SK-N-SH treated with all-trans-retinoic acid at 6 μM for 48 hours (cell line): ENCODE data around the gene RPS6KA2.

Experiments used
- ATAC-seq: fragments of 200-7000 bp; cut with Tn5 transposase; 3 replicates; pipeline ENCODE4 v1.9.1; 2020; ENCODE audit warnings: mild to moderate bottlenecking, moderate library complexity
- ARNTL ChIP-seq: fragments of 450-650 bp; formaldehyde crosslinking; IDR thresholded peaks from 2 replicates; pipeline ENCODE4 v1.5.0; 2020; ENCODE audit warnings: low read depth, mild to moderate bottlenecking, moderate library complexity, borderline replicate concordance
- BACH2 ChIP-seq: fragments of 250-450 bp; sonication (Bioruptor Pico); IDR thresholded peaks from 2 replicates; pipeline ENCODE4 v1.9.0; 2021; ENCODE audit warnings: mild to moderate bottlenecking, borderline replicate concordance
- CSDC2 ChIP-seq: fragments of 250-450 bp; sonication (Bioruptor Pico); IDR thresholded peaks from 2 replicates; pipeline ENCODE4 v1.5.0; 2020; ENCODE audit warnings: mild to moderate bottlenecking, moderate library complexity
- ESRRG ChIP-seq: fragments of 250-450 bp; sonication (Bioruptor Pico); IDR thresholded peaks from 2 replicates; pipeline ENCODE4 v1.6.1; 2021; ENCODE audit warnings: mild to moderate bottlenecking
- GLIS3 ChIP-seq: fragments of 250-450 bp; sonication (Bioruptor Pico); IDR thresholded peaks from 2 replicates; pipeline ENCODE4 v1.5.0; 2020; ENCODE audit warnings: mild to moderate bottlenecking, moderate library complexity
- ISL1 ChIP-seq: fragments of 250-450 bp; sonication (Bioruptor Pico); IDR thresholded peaks from 2 replicates; pipeline ENCODE4 v2.1.2; 2022; ENCODE audit warnings: mild to moderate bottlenecking, moderate library complexity
- OSR1 ChIP-seq: fragments of 250-450 bp; sonication (Bioruptor Pico); IDR thresholded peaks from 2 replicates; pipeline ENCODE4 v1.8.0; 2022; ENCODE audit warnings: moderate library complexity, mild to moderate bottlenecking, inconsistent platforms
- PPARA ChIP-seq: fragments of 250-450 bp; sonication (Bioruptor Pico); IDR thresholded peaks from 2 replicates; pipeline ENCODE4 v1.5.0; 2020; ENCODE audit warnings: mild to moderate bottlenecking, borderline replicate concordance
- RARB ChIP-seq: fragments of 250-450 bp; sonication (Bioruptor Pico); IDR thresholded peaks from 2 replicates; pipeline ENCODE4 v1.8.0; 2021; ENCODE audit warnings: mild to moderate bottlenecking, moderate library complexity
- SNAI2 ChIP-seq: fragments of 250-450 bp; sonication (Bioruptor Pico); IDR thresholded peaks from 2 replicates; pipeline ENCODE4 v1.5.0; 2020; ENCODE audit warnings: mild to moderate bottlenecking, moderate library complexity
- TCF4 ChIP-seq: fragments of 250-450 bp; sonication (Bioruptor Pico); IDR thresholded peaks from 2 replicates; pipeline ENCODE4 v1.8.0; 2021; ENCODE audit warnings: mild to moderate bottlenecking, moderate library complexity, borderline replicate concordance
- TOX ChIP-seq: fragments of 250-450 bp; sonication (Bioruptor Pico); IDR thresholded peaks from 2 replicates; pipeline ENCODE4 v1.8.0; 2021; ENCODE audit warnings: mild to moderate bottlenecking, moderate library complexity, borderline replicate concordance
- ZC3H10 ChIP-seq: fragments of 250-450 bp; sonication (Bioruptor Pico); IDR thresholded peaks from 2 replicates; pipeline ENCODE4 v1.5.1; 2021; ENCODE audit warnings: mild to moderate bottlenecking, moderate library complexity
- ZFP3 ChIP-seq: fragments of 250-450 bp; sonication (Bioruptor Pico); IDR thresholded peaks from 2 replicates; pipeline ENCODE4 v1.5.0; 2020; ENCODE audit warnings: mild to moderate bottlenecking, moderate library complexity
- ZNF565 ChIP-seq: fragments of 450-650 bp; formaldehyde crosslinking; conservative IDR thresholded peaks from 2 replicates; pipeline ENCODE4 v1.5.0; 2020; ENCODE audit warnings: low read depth, mild to moderate bottlenecking, moderate library complexity
- ZNF70 ChIP-seq: fragments of 450-650 bp; formaldehyde crosslinking; IDR thresholded peaks from 2 replicates; pipeline ENCODE4 v1.5.0; 2020; ENCODE audit warnings: mild to moderate bottlenecking, moderate library complexity
- ZNF8 ChIP-seq: fragments of 450-650 bp; formaldehyde crosslinking; IDR thresholded peaks from 2 replicates; pipeline ENCODE4 v1.5.0; 2020; ENCODE audit warnings: mild to moderate bottlenecking, moderate library complexity
- TF ChIP-seq, protein P1 (sequence below): fragments of 250-450 bp; sonication (Bioruptor Pico); IDR thresholded peaks from 2 replicates; pipeline ENCODE4 v1.5.1; 2020; ENCODE audit warnings: low read depth, mild to moderate bottlenecking, moderate library complexity
- TF ChIP-seq, protein P2 (sequence below): fragments of 250-450 bp; sonication (Bioruptor Pico); IDR thresholded peaks from 2 replicates; pipeline ENCODE4 v1.5.1; 2021; ENCODE audit warnings: mild to moderate bottlenecking, moderate library complexity
- TF ChIP-seq, protein P3 (sequence below): fragments of 250-450 bp; sonication (Bioruptor Pico); IDR thresholded peaks from 2 replicates; pipeline ENCODE4 v1.5.0; 2020; ENCODE audit warnings: mild to moderate bottlenecking, moderate library complexity
- TF ChIP-seq, protein P4 (sequence below): fragments of 250-450 bp; sonication (Bioruptor Pico); IDR thresholded peaks from 2 replicates; pipeline ENCODE4 v1.8.0; 2021; ENCODE audit warnings: low read depth, mild to moderate bottlenecking, moderate library complexity, borderline replicate concordance

RPS6KA2 gene

DNA sequence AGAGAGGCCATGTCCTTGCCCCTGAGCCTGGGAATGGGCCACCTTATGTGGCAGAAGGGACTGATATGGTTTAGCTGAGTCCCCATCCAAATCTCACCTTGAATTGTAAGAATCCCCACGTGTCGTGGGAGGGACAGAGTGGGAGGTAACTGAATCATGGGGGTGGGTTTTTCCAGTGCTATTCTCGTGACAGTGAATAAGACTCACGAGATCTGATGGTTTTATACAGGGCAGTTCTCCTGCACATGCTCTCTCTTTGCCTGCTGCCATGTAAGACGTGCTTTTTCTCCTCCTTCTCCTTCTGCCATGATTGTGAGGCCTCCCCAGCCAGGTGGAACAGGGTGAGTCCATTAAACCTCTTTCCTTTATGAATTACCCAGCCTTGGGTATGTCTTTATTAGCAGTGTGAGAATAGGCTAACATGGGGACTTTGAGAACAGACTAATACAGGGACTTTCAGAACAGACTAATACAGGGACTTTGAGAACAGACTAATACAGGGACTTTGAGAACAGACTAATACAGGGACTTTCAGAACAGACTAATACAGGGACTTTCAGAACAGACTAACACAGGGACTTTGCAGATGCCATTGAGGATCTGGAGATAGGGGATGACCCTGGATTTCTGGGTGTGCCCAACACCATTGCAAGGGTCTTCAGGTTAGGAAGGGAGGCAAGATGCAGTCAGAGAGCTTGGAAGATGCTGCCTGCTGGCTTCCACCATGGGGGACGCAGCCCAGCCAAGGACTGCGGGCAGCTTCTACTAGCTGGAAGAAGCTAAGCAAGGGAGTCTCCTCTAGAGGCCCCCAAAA lies 127.5 kb downstream of the RPS6KA2 start:
- ATAC-seq, result no peak
- TF ChIP-seq ZNF70 (no peak), OSR1 (no peak), RARB (no peak), ESRRG (no peak), TOX (CRISPR knock-in tag) (no peak), SNAI2 (CRISPR knock-in tag) (no peak), ZNF565 (CRISPR knock-in tag) (no peak), ISL1 (no peak), CSDC2 (no peak), TCF4 (CRISPR knock-in tag) (no peak), BACH2 (CRISPR knock-in tag) (no peak), ARNTL (no peak)
- TF ChIP-seq, protein P1, sequence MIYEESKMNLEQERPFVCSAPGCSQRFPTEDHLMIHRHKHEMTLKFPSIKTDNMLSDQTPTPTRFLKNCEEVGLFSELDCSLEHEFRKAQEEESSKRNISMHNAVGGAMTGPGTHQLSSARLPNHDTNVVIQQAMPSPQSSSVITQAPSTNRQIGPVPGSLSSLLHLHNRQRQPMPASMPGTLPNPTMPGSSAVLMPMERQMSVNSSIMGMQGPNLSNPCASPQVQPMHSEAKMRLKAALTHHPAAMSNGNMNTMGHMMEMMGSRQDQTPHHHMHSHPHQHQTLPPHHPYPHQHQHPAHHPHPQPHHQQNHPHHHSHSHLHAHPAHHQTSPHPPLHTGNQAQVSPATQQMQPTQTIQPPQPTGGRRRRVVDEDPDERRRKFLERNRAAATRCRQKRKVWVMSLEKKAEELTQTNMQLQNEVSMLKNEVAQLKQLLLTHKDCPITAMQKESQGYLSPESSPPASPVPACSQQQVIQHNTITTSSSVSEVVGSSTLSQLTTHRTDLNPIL (CRISPR knock-in tag), result no peak

DNA sequence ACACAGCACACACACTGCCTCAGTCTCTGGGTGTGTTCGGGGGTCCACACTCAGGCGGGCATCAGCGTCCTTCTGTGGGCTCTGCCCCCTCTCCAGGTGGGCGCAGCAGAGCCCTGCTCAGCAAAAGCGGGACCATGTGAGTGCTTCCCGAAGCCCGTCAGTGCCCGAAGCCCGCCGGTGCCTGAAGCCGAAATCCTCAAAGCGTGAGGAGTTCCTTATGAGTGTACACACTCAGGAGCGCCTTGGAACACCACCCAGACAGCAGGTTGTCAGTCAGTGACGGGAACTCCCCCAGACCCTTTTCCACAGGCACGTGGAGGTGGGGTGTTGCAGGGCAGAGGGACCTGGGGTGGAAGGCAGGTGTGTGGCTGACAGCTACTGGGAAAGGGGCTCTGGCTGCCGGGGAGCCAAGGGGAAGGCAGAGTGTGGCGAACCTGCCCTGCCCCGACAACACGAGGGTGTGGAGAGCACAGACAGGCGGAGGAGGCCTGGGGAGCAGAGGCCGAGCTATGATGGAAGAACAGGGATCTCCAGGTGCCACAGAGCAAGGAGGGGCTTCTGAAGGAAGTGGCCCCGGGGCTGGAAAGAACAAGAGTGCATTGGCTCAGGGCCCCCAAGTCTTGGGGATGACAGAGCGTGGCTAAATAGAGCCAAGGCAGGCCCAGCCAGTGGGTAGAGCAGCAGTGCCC lies 128.2 kb downstream of the RPS6KA2 start:
- ATAC-seq, result no peak
- TF ChIP-seq SNAI2 (CRISPR knock-in tag) (no peak), PPARA (no peak), TOX (CRISPR knock-in tag) (no peak), CSDC2 (no peak)
- TF ChIP-seq, protein P1 (CRISPR knock-in tag), result no peak

DNA sequence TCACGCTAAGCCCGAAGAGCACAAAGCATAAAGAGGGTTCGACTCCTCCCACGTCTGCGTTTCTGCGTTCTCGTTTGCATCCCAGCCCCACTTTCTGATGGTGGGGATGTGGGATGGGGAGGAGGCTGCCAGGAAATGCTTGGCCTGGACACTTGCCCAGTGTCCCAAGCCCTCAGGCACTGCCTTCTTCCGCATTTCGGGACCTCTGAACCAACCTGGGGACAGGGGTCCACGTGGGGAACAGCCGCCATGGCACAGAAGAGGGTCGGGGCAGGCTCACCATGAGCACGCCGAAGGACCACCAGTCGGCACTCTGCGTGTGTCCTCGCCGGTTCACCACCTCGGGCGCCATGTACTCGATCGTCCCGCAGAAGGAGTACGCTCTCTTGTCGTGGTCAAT lies 128.8 kb downstream of the RPS6KA2 start:
- ATAC-seq, result no peak
- no peak for TF ChIP-seq PPARA
- TF ChIP-seq, protein P2, sequence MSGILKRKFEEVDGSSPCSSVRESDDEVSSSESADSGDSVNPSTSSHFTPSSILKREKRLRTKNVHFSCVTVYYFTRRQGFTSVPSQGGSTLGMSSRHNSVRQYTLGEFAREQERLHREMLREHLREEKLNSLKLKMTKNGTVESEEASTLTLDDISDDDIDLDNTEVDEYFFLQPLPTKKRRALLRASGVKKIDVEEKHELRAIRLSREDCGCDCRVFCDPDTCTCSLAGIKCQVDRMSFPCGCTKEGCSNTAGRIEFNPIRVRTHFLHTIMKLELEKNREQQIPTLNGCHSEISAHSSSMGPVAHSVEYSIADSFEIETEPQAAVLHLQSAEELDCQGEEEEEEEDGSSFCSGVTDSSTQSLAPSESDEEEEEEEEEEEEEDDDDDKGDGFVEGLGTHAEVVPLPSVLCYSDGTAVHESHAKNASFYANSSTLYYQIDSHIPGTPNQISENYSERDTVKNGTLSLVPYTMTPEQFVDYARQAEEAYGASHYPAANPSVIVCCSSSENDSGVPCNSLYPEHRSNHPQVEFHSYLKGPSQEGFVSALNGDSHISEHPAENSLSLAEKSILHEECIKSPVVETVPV, result no peak
- TF ChIP-seq BACH2 (CRISPR knock-in tag), result no peak
- no peak for TF ChIP-seq ISL1
- TF ChIP-seq ZNF8 (CRISPR knock-in tag), result no peak
- no peak for TF ChIP-seq ZC3H10 (CRISPR knock-in tag)
- no peak for TF ChIP-seq ZFP3 (CRISPR knock-in tag)
- TF ChIP-seq TCF4 (CRISPR knock-in tag), result no peak
- TF ChIP-seq, protein P3, sequence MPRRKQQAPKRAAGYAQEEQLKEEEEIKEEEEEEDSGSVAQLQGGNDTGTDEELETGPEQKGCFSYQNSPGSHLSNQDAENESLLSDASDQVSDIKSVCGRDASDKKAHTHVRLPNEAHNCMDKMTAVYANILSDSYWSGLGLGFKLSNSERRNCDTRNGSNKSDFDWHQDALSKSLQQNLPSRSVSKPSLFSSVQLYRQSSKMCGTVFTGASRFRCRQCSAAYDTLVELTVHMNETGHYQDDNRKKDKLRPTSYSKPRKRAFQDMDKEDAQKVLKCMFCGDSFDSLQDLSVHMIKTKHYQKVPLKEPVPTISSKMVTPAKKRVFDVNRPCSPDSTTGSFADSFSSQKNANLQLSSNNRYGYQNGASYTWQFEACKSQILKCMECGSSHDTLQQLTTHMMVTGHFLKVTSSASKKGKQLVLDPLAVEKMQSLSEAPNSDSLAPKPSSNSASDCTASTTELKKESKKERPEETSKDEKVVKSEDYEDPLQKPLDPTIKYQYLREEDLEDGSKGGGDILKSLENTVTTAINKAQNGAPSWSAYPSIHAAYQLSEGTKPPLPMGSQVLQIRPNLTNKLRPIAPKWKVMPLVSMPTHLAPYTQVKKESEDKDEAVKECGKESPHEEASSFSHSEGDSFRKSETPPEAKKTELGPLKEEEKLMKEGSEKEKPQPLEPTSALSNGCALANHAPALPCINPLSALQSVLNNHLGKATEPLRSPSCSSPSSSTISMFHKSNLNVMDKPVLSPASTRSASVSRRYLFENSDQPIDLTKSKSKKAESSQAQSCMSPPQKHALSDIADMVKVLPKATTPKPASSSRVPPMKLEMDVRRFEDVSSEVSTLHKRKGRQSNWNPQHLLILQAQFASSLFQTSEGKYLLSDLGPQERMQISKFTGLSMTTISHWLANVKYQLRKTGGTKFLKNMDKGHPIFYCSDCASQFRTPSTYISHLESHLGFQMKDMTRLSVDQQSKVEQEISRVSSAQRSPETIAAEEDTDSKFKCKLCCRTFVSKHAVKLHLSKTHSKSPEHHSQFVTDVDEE (CRISPR knock-in tag), result no peak
- no peak for TF ChIP-seq GLIS3 (CRISPR knock-in tag)

DNA sequence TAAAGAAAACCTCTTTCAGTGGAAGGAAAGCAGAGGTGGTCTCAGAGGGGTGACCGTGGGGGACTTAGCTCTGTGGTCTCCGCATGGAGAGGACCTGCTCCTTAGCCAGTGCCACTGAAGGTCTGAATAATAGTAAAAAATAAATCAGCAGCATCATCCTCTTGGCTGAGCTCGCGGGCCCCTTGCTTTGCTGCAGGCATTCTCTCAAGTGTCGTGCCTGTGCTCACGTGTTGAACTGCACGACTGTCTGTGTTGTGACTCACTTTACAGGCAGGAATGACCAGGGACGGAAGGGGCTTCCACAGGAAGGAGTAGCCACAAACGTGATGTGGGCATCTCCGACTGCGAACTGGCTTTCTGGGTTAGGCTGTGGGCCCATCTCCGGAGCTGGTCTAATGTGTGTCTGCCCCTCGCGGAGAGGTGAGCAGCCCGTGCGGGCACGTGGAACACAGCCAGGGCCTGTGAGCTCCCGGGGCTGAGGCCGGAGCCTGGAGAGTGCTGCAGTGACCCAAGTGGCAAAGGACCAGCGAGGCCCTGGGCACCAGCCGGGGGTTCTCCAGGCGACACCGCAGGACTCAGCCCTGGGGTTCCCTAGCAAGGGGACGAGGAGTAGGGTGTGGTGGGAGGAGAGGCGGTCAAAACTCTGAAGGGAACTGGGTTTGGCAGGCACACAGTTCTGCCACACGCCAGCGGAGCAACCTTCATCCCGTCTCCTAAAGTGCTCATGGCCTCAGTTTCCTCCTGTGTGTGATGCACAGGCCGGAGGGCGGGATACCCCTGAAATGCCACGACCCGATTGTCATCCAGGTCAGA lies 129.8 kb downstream of the RPS6KA2 start:
- no peak for ATAC-seq
- TF ChIP-seq, protein P4, sequence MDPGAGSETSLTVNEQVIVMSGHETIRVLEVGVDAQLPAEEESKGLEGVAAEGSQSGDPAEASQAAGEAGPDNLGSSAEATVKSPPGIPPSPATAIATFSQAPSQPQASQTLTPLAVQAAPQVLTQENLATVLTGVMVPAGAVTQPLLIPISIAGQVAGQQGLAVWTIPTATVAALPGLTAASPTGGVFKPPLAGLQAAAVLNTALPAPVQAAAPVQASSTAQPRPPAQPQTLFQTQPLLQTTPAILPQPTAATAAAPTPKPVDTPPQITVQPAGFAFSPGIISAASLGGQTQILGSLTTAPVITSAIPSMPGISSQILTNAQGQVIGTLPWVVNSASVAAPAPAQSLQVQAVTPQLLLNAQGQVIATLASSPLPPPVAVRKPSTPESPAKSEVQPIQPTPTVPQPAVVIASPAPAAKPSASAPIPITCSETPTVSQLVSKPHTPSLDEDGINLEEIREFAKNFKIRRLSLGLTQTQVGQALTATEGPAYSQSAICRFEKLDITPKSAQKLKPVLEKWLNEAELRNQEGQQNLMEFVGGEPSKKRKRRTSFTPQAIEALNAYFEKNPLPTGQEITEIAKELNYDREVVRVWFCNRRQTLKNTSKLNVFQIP (CRISPR knock-in tag), result no peak
- TF ChIP-seq BACH2 (CRISPR knock-in tag), result no peak
